ENCODE data around the gene SAC3D1. TPM values are rescaled to one million over a fixed set of nuclear protein-coding genes. Genes with fewer than 3 reads are reported as not detected.

The SAC3D1 gene
- total RNA-seq, 1 experiment from 2014 or later: 55.6 TPM

DNA sequence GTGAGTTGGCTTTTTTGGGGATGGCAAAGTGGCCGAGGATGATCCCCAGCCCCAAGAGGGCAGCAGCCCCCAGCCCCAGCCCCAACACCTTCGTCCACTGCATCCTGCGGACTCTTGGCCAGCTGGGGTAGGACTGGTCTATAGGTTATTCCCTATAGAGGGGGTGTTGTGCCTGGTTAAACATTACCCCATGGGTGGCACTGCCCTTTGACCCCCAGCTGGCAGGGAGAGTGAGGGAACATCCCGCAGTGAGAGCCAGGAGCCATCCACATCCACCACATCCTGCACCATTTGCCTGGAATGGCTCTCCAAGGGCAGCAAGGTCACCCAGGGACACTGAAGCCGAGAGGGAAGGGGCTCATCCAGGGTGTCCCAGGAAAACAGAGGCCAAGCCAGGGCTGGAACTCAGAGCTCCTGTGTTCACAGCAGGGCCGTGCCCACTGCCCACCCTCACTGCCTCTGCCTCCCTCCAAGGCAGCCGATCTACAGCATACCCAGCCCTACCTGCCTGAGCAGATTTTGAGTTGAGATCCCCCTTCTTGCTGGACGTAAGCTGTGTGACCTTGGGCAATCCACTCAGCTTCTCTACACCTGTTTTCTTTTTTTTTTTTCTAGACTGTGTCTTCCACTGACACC lies 17.5 kb downstream of the SAC3D1 start, which contains the start of gene NAALADL1:
Gene NAALADL1, minus strand, starts transcription at position 135 of the 636 bp plus-strand sequence. Its CDS starts 32 bp downstream, at position 103.
- Histone ChIP-seq H3K36me3 (ENCODE audit: control insufficient read depth, insufficient read depth, low read length) (no peaks in the 10 kb centered on the region), H3K27ac (ENCODE audit: low read length) (no peak within 1 kb of the TSS), H3K4me1 (ENCODE audit: control insufficient read depth, insufficient read depth, low read length) (no peaks in the 10 kb centered on the region), H3K4me3 (ENCODE audit: low read depth in 2 of 2, low read length in 2 of 2) (no peak within 1 kb of the TSS), H3K9me3 (ENCODE audit: control insufficient read depth, insufficient read depth, low read depth, low read length) (no peaks in the 10 kb centered on the region), H3K27me3 (ENCODE audit: control insufficient read depth, insufficient read depth, low read length) (no peaks in the 10 kb centered on the region)
- intact Hi-C loops (cut with micrococcal nuclease; ENCODE audit: unreplicated experiment): no loop called here
- BruUV-seq (replicated peaks): no TSS peak
- CTCF ChIA-PET: interaction anchor here (0.7 kb wide), 1 partner anchor 222 kb away, joined by 4 read pairs; no protein-coding TSS in a partner anchor
- TF ChIP-seq SIN3A (IDR thresholded peaks at IDR 0.05; ENCODE audit: borderline replicate concordance, insufficient read depth, low read depth, low read length) (no peak), TCF7L2 (IDR thresholded peaks at IDR 0.05; ENCODE audit: low read depth, low read length) (no peak), POLR2AphosphoS5 (IDR thresholded peaks at IDR 0.05; ENCODE audit: low read depth, low read length) (no peak)
- TF ChIP-seq, protein P1, sequence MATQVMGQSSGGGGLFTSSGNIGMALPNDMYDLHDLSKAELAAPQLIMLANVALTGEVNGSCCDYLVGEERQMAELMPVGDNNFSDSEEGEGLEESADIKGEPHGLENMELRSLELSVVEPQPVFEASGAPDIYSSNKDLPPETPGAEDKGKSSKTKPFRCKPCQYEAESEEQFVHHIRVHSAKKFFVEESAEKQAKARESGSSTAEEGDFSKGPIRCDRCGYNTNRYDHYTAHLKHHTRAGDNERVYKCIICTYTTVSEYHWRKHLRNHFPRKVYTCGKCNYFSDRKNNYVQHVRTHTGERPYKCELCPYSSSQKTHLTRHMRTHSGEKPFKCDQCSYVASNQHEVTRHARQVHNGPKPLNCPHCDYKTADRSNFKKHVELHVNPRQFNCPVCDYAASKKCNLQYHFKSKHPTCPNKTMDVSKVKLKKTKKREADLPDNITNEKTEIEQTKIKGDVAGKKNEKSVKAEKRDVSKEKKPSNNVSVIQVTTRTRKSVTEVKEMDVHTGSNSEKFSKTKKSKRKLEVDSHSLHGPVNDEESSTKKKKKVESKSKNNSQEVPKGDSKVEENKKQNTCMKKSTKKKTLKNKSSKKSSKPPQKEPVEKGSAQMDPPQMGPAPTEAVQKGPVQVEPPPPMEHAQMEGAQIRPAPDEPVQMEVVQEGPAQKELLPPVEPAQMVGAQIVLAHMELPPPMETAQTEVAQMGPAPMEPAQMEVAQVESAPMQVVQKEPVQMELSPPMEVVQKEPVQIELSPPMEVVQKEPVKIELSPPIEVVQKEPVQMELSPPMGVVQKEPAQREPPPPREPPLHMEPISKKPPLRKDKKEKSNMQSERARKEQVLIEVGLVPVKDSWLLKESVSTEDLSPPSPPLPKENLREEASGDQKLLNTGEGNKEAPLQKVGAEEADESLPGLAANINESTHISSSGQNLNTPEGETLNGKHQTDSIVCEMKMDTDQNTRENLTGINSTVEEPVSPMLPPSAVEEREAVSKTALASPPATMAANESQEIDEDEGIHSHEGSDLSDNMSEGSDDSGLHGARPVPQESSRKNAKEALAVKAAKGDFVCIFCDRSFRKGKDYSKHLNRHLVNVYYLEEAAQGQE (IDR thresholded peaks at IDR 0.05; ENCODE audit: insufficient read depth in 1 of 2, low read depth in 2 of 2, low read length in 1 of 2): no peak
- TF ChIP-seq, protein P2, sequence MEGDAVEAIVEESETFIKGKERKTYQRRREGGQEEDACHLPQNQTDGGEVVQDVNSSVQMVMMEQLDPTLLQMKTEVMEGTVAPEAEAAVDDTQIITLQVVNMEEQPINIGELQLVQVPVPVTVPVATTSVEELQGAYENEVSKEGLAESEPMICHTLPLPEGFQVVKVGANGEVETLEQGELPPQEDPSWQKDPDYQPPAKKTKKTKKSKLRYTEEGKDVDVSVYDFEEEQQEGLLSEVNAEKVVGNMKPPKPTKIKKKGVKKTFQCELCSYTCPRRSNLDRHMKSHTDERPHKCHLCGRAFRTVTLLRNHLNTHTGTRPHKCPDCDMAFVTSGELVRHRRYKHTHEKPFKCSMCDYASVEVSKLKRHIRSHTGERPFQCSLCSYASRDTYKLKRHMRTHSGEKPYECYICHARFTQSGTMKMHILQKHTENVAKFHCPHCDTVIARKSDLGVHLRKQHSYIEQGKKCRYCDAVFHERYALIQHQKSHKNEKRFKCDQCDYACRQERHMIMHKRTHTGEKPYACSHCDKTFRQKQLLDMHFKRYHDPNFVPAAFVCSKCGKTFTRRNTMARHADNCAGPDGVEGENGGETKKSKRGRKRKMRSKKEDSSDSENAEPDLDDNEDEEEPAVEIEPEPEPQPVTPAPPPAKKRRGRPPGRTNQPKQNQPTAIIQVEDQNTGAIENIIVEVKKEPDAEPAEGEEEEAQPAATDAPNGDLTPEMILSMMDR (IDR thresholded peaks at IDR 0.05): no peak
- in situ Hi-C loops (cut with HindIII; ENCODE audit: low pct_unique_long_range_greater_than_20kb, low sequenced_read_pairs): no loop called here
- ATAC-seq: no peak
- POLR2A ChIA-PET: interaction anchor here (0.7 kb wide), 1 partner anchor 27 kb away, joined by 3 read pairs; no protein-coding TSS in a partner anchor
- no peak for DNase-seq (ENCODE audit: low read depth, low spot score)

DNA sequence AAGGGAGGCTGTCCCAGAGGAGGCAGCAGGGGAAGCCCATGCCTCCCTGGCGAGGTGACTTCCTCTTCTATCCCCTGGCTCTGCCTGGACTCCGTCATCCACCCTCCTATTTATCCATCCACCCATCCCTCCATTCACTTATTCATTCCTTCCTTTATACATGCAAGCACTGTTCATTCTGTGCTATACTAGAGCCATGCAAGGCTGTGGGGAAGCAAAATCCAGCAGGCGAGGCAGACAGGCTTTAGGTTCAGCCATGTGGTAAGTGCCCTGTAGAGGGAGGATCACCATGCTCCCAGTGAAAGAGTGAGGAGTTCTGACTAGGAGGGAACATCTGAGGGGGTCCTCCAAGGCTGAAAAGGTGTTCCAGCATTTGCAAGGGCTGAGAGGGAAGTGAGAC lies 18.5 kb downstream of the SAC3D1 start:
- DNase-seq (ENCODE audit: low read depth, low spot score) (no peak), ATAC-seq (peak; percentile 57)
- BruUV-seq (replicated peaks): no TSS peak
- Histone ChIP-seq H3K27me3 (ENCODE audit: control insufficient read depth, insufficient read depth, low read length) (no peaks in the 10 kb centered on the region), H3K36me3 (ENCODE audit: control insufficient read depth, insufficient read depth, low read length) (no peaks in the 10 kb centered on the region), H3K9me3 (ENCODE audit: control insufficient read depth, insufficient read depth, low read depth, low read length) (no peaks in the 10 kb centered on the region), H3K27ac (ENCODE audit: low read length) (no peak overlapping the region), H3K4me3 (ENCODE audit: low read depth in 2 of 2, low read length in 2 of 2) (no peak overlapping the region), H3K4me1 (ENCODE audit: control insufficient read depth, insufficient read depth, low read length) (no peaks in the 10 kb centered on the region)
- TF ChIP-seq POLR2AphosphoS5 (IDR thresholded peaks at IDR 0.05; ENCODE audit: low read depth, low read length) (no peak), SIN3A (IDR thresholded peaks at IDR 0.05; ENCODE audit: borderline replicate concordance, insufficient read depth, low read depth, low read length) (no peak), TCF7L2 (IDR thresholded peaks at IDR 0.05; ENCODE audit: low read depth, low read length) (no peak)
- TF ChIP-seq, protein P1 (IDR thresholded peaks at IDR 0.05; ENCODE audit: insufficient read depth in 1 of 2, low read depth in 2 of 2, low read length in 1 of 2): no peak
- TF ChIP-seq, protein P2 (IDR thresholded peaks at IDR 0.05): no peak
- POLR2A ChIA-PET: interaction anchor here (0.6 to 0.7 kb wide), 2 partner anchors 26 to 36 kb away, joined by 3 to 12 read pairs; no protein-coding TSS in a partner anchor
- intact Hi-C loops (cut with micrococcal nuclease; ENCODE audit: unreplicated experiment): no loop called here
- CTCF ChIA-PET: interaction anchor here (0.7 kb wide), 1 partner anchor 221 kb away, joined by 4 read pairs; no protein-coding TSS in a partner anchor
- in situ Hi-C loops (cut with HindIII; ENCODE audit: low pct_unique_long_range_greater_than_20kb, low sequenced_read_pairs): no loop called here

Measured in Panc1 (cell line).